IPS-NIHi11 (cell line): Measurements from ENCODE around the gene TGFB3.
"Not testable (repeated sequence)": the region's sequence is repeated elsewhere in the genome, so short reads cannot be mapped to it uniquely, and the experiment has no call there.

ENCODE experiments used
- DNase-seq: peaks from one replicate; pipeline ENCODE4 v3.0.0; 2012; ENCODE audit warnings: mixed read lengths, low spot score

TGFB3 gene

GRCh38 chr14:75981426-75982265 is at the start of gene TGFB3:
Gene TGFB3, minus strand, starts transcription at chr14:75981995. Its CDS starts 1,102 bp downstream, at chr14:75980893.
- peak; percentile 38 for DNase-seq

- no peak for DNase-seq
Measured at GRCh38 chr14:76024211-76024907, 42.6 kb upstream of the TGFB3 start.

DNA sequence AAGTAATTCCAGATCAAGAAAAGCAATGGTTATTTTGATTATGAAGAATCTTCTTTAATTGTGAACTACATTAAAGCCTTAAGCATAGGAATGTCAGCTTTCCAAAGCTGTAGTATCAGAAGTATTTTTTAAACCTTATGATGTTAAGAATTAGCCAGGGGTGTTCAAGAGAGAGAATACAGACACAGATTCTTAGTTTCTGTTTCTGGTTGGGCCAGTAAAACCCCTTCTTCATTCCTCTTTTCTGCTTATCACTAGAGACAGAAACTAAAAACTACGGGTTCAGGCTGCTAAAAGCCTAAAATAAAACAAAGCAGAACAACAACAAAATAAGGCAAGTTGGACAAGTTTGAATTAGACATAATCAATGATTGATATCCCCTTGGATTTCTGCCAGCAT is 42.0 kb upstream of the TGFB3 start:
- DNase-seq: no peak

DNA sequence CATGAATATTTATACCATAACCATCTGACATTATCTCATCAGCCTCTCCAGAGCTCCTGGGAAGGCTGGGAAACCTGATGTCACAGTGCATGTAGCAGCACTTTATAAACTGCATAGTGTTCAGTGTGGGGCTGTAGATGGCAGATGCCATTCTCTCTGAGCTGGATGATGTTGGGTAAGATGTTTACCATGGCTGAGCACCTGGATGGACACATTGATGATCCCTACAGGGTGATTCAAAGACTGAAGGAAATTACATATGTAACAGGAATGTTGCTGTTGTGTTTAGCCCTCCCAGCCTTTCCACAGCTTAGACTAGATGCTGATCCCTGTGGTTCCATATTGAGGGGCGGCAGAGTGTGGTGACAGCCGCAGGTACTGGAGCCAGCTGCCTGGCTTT is 41.2 kb upstream of the TGFB3 start:
- DNase-seq: no peak

GRCh38 chr14:76019676-76020075 is 37.9 kb upstream of the TGFB3 start:
- DNase-seq: no peak

DNA sequence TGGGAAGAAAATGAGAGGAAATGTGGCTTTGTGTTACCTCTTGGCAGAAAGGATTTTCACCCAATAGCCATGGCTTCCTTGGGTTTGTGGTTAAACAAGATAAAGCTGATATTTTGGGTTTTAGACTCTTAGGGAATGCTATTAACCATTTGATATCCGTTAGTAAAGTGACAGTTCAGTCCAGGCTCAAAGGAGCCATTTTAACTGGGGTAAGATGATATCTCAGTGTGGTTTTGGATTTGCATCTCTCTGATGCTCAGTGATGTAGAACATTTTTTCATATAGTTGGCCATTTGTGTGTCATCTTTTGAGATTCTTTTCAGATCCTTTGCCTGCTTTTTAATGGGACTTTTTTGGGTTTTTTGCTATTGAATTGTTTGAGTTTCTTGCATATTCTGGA is 33.9 kb upstream of the TGFB3 start:
- no peak for DNase-seq

DNA sequence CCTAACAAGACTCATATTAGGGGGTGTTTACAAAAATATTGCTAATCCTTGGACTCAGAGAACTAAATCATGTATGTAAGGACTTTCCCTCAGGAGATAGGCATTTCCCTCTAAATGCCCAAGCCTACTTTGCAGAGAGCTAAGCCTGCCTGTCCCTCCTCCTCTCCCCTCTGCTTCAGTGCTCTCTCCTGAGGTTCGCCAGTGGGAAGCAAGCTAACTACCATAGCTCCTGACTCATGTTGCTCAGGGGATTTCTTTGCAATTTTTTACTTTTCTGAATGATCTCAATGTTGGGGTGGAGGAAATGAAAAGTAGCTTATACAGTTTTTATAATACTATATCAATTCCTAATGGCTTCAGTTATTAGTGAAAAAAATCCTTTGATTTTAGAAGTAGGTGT is 33.4 kb upstream of the TGFB3 start:
- DNase-seq: no peak

GRCh38 chr14:76012354-76012753 is 30.6 kb upstream of the TGFB3 start:
- no peak for DNase-seq

DNA sequence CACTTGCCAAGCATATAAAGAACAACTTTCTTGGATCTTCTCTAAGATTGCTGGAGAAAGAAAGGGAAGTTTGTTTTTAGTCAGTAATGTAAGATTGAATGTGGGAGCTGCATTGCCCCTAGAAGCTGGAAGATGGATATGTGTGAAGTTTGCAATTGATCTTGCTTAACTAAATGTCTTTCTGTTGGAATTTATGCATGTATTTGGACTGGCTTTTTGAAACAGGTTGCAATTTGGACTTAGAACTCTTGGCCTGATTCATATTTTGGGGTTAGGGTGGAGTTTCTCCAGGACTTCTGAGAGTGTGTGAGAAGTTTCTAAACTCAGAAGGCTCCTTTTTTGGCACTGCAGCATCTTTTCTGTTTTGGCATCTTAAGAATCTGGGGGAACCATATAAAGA is 30.1 kb upstream of the TGFB3 start:
- DNase-seq: no peak

- not testable (repeated sequence) for DNase-seq
Measured at GRCh38 chr14:76009627-76010026, 27.8 kb upstream of the TGFB3 start.

DNA sequence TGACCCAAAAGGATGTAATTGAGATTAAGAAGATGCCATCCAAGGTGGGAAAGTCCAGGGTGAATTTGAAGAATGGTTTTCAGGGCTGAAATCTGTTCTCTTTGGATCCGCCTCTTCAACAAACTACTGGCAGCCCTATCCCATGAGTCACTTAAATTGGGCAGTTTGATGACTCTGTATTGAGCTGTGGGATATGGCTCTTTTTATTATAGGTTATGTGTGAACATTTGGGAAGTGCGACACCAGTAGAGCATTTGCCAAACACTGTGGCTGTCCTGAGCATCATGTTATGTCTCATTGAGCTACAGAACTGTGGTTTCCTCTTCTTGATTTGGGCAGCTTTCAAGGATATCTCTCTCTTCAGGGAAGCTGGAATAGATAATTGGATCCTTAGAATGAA is 26.1 kb upstream of the TGFB3 start:
- no peak for DNase-seq

GRCh38 chr14:76007379-76007778 is 25.6 kb upstream of the TGFB3 start:
- DNase-seq: no peak

DNA sequence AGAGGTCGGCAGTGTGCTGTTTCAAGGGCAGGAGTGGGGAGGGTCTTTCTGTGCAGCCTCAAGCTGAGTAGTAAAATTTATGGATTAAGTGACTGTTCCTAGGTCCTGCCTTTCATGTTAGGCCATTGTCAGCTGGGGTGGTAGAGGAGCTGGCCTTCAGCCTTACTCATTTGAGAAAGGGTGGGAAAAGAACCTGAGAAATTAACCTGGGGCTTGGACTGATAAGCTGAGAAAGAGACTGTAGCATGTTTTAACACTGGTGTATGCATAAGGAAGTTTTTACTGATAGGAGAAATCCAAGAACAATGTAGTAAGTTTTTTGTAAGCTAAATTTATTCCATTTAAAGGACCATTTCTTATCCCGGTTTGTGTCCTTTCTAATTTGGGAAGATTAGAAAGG is 24.5 kb upstream of the TGFB3 start:
- no peak for DNase-seq

DNA sequence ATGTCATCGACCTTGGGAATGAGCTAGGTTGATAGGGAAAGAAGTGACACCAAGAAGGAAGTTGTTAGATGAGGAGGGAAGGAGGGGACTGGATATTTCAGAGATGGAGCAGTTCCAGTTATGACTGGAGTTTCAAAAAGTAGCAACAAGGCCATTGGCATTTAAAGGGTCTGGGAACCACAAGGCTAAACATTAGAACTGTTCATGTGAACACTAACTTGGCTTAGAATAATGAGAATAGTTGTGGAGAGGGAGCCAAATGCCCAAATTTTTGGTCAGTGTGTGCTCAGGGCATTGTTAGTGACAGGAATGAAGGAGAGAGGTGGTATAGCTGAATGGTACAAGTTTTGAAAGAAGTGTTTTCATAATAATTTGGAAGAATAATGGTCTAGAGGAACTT is 20.6 kb upstream of the TGFB3 start:
- DNase-seq: no peak

DNA sequence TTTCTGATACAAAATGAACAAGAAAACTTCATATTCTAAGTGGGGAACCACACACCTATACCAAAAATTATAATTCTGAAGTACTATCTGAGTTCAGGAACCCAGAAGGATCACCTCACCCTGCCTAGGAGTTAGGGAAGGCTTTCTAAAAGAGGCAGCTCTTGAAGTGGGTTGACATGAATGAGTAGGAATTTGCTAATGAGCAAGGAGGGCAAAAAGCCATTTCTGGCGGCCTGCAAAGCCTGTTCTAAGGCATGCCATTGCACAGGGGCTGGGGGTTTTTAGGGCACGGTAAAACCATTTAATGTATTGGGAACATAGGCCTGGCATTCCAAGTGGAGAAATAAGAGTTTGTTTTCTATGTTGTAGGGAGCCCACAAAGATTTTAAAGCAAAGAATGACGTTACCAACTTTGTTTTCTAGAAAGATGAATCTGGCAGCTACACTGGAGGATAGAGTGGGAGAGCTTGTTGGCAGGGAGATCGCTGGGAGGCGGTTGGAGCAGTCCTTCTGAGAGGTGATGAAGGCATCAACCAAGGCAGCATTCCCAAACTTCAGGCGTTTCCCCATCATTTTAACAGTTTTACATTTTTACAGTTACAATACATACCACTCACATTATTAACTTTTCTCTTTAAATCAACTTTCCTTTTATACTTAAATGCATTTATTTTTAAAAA is 17.9 kb upstream of the TGFB3 start:
- DNase-seq: no peak

- DNase-seq: no peak
Measured at GRCh38 chr14:75996488-75996887, 14.7 kb upstream of the TGFB3 start.

GRCh38 chr14:75995372-75996041 is 13.7 kb upstream of the TGFB3 start:
- no peak for DNase-seq

GRCh38 chr14:75993567-75994041 is 11.8 kb upstream of the TGFB3 start:
- no peak for DNase-seq

GRCh38 chr14:75991753-75992152 is 10.0 kb upstream of the TGFB3 start:
- no peak for DNase-seq

DNA sequence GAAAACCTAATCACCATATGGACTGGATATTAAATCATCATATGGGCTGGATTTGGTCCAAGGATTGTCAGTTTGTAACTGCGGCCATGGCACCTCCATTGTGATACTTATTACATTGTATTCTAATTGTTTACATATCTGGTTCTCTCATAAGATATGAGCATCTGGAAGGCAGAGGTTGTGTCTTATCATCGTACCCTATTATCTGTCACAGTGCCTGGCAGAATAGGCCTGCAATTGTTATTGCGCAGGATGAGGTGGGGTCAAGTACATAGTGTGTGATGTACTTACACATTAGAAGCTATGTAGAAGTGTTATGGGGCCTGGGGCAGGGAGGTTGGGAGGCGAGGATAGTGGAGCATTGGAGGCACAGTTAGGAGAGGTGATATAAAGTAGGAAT is 8.5 kb upstream of the TGFB3 start:
- DNase-seq: no peak

DNA sequence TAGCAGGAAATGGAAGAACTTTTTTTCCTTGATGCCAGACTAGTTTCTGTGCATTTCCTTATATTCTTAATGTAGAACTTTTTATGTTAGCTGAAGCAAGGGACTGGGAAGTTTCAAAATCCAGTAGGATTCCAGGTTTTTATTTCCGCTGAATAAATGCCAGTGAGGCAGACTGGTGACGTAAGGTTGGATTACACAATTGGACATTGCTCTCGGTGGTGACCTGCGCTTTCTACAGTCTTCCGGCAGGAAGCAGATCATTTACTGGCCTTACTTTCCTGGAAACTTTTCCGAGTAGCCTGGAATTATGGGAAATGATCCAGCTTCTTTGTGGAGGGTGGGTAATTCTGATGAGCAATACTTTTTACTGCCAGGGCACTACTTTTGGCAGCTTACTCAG is 7.3 kb upstream of the TGFB3 start:
- DNase-seq: no peak
